Measurements from ENCODE around the gene PLA2G6. TPM values are rescaled to one million over a fixed set of nuclear protein-coding genes. Genes with fewer than 3 reads are reported as not detected.
"Not testable (repeated sequence)": the region's sequence is repeated elsewhere in the genome, so short reads cannot be mapped to it uniquely, and the experiment has no call there.

PLA2G6 gene
- total RNA-seq, 1 donor from 2014 or later = 12.8 TPM

DNA sequence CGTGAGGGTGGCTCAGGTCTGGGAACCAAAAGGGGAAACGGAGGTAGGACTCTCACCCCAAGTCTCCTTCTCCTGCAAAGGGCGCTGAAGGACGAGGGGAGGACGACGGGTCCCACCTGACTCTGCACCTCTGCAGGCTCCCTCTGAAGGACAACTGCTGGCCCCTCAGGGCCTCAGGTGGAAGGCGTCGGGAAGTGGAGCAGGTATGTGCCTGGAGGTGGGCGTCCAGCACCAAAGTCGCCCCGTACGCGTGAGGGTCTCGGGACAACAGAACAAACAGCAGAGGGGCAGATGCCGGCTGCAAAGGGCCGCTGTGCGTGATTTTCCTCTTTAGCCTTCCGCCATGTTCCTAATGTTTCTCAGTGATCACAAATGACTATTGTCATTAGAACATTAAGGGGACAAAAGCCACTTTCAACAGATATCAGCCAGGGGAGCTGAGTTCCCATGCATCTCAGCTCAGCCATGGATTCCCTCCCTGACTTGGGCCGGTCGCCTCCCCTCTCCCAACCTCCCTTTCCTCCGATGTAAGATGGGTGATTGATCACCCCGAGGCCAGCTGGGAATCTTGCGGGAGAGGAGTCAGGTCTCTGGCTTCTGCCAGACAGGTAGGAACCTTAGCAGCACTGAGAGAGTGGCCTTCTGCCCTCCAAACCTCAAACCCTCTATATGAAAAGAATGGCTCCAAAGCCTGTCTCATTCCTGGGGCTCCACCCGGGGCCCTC lies 98.5 kb downstream of the PLA2G6 start:
- no peak for ATAC-seq

DNA sequence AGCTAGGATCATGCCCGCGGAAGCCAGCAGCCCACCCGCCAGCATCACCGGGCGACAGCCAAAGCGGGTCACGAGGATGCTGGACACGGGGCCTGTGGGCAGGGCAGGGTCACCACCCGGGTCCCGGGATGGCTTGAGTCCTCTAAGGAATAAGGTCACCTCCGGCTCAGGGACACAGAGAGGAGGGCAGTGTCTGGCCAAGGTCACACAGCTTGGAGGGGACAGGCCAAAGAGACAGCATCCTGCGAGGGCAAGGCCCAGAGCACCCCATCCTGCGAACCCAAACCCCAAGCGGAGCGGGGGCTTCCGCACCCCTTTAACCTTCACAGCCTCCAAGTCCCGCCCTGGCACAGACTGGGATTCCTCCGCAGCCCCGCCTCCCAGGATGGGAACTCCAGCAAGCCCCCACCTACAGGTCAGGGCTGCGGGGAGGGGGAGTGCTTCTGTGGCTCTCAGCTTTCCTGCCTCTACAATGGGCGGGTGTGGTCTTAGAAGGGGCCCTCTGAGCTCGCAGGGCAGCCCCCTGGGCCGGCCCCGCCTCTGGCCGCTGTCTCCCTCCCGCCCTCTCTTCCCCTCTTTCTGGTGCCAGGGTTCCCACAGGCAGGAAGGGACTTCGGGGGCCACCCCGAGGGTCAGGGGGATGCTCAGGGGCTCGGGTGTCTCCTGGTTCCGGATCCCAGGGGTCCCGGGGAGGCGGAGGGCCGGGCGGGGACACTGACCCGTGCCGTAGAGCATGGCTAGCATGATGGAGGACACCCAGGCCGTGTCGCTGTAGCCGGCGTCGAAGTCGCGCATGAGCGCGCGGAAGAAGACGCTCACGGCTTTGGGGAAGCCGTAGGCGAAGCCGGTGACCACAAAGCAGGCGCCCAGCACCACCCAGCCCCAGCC lies 99.4 kb downstream of the PLA2G6 start:
- ATAC-seq = no peak

DNA sequence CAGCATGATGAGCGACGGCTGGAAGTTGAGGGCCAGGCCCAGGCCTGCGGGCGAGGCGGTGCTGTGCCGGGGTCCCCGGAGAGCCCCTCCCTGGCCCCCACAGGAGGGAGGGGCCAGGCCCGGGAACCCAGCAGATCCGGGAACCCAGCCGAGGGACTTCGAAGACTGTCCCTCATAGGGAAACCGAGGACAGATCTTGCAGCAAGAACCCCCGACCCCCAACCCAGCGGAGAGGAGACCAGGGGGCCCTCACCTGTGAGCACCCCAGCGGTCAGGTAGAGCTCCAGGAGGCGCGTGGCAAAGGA lies 100.0 kb downstream of the PLA2G6 start:
- ATAC-seq = no peak

DNA sequence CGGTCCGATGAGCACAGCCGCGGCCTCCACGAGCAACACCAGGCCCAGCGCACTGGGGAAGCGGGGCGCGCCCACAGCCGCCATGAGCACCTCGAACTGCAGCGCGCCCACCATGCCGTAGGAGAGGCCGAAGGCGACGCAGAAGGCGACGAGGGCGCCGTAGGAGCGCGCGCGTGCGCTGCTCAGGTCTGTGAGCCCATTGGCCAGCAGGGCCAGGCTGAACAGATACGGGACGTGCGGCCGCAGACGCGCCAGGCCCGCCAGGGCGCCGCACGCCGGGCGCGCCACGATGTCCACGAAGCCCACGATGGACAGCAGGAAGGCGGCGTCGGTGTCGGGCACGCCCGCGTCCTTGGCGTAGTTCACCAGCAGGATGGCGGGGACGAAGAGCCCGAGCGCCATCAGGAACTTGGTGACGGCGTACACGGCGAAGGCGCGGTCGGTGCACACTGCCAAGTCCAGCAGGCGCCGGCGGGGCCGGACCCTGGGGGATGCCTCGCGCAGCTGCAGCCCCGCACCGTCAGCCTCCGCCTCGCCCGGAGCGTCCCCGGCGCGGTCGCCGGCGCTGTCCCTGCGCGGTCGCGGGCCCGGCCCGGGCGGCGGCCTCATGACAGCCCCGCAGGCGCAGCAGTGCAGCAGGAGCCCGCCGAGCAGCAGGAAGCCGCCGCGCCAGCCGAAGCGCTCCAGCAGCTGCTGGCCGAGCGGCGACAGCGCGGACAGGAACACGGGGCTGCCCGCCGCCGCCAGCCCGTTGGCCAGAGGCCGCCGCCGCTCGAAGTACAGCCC lies 100.6 kb downstream of the PLA2G6 start:
- peak; percentile 33 for ATAC-seq

DNA sequence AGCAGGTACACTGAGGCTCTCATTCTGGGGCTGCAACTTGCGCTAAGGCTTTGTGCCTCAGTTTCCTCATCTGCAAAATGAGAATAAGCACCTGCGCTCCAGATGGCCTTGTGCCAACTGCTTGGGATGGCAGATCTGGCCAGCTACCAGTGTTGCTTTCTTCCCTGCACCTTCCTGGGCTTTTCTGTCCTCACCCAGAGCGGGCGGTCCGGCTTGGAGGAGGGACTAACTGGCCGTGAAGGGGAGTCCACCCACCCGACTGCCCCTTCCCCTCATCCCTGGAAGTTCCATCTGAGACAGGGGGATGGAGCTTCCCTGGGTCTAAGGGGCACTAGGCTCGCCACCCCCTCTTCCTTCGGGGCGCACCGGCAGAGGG lies 101.2 kb downstream of the PLA2G6 start:
- no peak for ATAC-seq

DNA sequence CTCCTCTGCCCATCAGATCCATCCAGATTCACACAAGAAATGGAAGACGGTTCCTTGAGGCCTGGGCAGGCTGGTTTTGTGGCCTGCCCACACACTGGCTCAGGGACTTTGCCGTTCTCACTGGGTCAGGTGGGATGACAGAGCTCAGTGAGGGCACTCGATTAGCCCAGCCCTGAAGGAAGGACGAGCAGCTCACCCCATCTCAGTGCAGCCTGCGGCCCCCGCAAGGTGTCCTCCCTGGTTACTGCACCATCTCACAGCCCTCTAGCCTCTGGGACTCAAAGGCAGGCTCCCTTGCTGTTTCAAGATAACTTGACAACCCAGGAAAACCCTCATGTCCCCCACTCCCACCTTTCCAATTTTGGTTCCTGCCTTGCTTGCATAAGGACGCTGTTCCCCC lies 101.8 kb downstream of the PLA2G6 start:
- ATAC-seq = no peak

DNA sequence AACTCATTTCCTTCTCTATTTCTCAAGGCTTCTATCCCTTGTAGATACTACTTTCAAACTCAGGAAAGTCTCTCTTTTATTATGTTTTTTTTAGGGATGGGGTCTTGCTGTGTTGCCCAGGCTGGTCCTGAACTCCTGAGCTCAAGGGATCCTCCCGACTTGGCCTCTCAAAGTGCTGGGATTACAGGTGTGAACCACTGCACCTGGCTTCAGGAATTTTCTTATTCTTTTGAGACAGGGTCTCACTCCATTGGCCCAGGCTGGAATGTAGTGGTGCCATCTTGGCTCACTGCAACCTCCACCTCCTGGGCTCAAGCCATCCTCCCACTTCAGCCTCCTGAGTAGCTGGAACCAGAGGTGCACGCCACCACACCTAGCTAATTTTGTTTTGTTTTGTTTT lies 102.4 kb downstream of the PLA2G6 start:
- not testable (repeated sequence) for ATAC-seq

DNA sequence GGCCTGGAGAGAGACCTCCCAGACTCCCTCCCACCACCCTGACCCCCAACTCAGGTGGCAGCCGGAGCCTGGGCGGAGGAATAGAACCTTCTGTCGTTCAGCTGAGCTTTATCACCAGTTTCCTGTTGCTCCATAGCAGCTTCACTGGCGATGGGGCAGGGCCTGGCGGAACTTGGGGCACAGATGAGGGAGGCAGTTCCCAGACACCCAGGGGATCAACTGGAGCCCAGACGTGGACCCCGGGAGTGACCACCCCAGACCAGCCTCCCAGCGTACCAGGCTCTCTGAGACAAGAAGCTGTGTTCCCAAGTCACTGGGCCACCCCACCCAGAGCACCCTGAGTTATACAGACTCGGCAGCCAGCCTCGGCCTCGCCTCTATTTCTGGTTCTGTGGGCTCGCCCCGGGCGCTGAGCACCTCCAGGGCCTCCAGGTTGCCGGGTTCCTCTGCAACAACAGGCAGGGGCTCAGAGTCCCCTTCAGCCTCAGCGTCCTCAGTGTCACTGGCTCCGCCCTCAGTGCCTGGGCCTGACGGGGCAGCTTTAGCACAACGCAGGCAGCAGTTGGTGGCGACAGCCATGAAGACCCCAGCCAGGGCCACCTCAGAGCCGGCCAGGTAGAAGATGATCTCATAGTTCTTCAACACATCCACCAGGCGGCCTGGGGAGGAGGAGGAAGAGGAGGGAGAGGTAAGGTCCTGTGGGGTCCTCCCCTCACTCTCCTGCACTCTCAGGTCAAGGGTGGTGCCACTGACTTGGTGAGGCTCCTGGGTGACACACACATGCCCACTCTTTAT lies 103.4 kb downstream of the PLA2G6 start:
- ATAC-seq = no peak

DNA sequence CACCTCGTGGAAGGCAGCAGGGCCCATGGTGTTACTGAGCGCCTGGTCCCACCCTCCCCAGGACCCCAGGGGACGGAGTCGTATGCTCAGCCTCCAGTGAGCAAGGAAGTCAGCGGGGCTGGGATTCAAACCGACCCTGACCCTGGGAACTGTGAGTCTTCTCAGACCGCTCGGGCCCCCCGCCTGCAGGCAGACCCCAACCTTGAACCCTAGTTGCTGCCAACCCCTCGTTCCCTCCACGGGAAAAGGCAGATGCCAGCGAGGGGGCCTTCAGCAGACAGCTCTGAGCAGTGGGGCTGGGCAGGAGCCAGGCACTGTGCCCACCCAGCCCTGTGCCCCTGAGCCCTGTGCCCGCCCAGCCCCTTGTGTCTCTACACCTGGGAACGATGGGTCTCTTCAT lies 104.0 kb downstream of the PLA2G6 start:
- ATAC-seq = no peak

DNA sequence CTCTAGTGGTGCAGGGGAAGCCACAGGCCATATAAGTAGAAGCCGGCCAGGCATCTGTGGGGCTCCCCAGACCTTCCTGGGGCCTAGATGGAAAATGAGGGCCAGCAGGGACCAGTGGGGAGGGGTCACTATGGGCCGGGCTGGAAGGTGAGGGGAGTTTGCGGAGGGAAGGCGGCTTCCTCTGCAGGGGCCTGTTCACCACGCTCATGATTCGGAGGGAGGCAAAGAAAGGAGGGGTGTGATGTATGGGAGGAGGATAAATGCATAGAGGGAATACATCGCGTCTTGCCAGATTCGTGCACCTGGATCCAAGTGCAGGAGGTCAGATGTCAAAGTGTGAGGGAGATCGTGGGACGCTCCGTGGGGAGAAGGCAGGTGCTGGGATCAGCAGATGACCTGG lies 104.5 kb downstream of the PLA2G6 start:
- no peak for ATAC-seq

DNA sequence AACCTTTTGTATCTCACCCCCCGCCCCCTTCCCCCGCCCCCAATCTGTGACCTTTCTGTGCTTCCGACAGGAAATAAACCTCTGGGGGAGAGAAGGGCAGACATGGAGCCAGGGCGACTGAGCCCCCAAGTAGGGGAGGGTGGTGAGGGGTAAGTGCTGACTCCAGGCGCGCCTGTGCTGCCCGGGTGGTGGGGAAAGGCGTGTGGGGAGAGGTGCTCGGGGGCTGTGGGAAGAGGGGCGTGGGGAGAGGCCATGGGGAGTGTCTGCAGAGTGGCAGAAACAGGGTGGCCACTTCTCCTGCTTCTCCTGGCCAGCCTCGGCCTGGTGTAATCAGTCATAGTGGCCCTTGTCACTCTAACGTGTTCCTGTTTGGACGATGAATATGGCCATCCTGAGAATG lies 105.7 kb downstream of the PLA2G6 start:
- no peak for ATAC-seq

DNA sequence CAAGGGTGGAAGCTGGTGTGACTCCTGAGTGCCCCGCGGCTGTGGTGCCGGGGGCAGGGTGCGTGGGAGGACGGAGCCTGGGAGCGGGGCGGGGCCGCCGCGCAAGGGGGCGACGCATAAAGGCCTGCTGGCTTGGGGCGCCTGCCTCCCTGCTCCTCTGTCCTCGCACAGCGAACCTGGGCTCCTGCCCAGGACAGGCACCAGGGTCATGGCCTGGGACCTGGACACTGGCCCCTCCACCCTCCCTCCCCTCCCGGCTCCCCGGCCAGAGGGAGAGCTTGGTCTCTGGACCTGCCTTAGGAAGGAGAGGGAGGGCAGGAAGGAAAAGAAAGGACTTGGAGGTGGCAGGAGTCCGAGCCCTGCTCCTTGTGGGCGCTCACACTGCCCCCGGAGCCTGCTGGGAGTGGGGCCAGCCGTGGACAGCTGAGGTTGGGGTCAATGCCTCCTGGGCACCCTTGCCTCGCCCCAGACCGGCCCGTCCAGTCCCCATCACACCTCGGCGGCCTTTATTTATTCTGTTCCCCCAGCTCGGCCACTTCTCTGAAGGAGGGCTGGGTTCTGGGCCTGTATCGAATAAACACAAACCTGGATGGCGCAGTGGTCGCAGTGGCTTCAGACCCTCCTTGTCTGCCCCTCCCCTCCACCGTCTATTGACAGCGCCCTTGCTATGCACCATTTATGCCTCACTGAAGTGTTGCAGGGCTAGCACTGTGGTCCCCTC lies 106.4 kb downstream of the PLA2G6 start:
- ATAC-seq = no peak

DNA sequence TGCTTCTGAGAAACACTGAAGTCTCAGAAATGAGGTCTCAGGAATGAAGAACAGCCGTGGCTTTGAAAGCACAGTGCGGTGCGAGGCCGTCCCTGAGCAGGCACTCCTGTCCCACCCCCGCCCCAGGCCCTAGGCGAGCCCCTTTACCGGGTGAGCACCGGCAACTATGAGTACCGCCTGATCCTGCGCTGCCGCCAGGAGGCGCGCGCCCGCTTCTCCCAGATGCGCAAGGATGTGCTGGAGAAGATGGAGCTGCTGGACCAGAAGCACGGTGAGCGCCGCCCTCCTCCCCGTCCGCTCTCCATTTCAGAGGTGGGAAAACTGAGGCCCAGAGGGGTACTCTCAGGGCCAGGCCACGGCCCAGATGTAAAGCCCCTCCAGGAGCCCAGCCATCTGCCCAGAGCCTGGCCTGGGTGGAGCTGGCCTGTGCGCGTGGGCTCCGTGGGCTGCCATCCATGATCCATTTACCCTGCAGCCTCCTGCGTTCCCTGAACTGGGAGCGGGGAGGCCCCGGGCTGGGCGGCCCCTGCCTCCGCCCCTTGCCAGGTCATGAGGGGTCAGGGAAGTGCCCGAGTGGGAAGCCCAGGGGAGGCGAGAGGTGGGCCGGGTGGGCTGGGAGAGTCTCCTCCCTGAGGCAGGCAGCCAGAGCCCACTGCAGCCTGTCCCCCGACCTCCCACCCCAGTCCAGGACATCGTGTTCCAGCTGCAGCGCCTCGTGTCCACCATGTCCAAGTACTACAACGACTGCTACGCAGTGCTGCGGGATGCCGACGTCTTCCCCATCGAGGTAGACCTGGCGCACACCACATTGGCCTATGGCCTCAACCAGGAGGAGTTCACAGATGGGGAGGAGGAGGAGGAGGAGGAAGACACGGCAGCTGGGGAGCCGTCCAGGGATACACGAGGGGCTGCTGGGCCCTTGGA lies 107.2 kb downstream of the PLA2G6 start:
- no peak for ATAC-seq

DNA sequence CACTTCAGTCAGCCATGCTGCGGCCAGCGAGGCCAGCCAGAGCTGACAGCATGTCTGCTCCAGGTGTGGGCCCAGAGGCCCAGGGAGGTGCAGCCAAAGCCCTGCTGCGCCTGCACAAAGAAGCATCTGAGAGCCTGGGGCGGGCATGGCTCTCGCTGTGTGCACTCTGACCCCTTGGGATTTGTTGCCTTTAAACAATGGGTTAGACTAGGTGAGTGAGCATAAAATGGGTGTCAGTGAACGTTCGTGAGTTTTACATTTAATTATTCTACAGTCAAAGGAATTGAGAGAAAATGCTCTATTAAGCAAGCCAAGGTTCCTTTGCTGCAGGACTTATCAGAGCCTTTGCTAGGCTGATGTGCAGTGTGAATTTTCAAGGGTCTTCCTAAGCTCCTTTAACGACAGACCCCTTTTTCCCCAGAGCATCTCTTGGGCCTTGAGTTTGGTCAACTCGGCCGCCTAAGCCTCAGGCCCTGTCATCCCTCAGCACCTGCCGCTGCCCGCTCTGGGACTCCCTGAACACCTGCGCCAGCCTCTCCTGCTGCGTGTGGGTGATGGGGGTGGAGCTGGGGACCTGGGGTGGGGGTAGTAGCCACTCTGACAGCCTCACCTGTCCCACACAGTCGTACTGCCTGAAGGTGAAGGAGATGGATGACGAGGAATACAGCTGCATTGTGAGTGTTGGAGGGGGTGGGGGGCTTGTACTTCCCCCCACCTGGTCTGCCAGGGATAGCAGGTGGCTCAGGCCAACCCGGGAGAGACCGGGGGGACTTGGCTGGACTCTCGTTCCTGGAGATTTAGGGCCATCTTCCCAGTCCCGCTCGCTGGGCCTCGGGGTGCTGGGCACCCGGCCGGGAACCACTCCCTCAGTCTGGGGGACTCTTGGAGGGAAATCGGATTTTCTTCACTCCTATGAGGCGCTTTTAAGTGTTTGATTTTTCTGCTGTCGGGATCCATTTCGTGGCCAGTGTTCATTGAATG lies 108.2 kb downstream of the PLA2G6 start:
- ATAC-seq = no peak

DNA sequence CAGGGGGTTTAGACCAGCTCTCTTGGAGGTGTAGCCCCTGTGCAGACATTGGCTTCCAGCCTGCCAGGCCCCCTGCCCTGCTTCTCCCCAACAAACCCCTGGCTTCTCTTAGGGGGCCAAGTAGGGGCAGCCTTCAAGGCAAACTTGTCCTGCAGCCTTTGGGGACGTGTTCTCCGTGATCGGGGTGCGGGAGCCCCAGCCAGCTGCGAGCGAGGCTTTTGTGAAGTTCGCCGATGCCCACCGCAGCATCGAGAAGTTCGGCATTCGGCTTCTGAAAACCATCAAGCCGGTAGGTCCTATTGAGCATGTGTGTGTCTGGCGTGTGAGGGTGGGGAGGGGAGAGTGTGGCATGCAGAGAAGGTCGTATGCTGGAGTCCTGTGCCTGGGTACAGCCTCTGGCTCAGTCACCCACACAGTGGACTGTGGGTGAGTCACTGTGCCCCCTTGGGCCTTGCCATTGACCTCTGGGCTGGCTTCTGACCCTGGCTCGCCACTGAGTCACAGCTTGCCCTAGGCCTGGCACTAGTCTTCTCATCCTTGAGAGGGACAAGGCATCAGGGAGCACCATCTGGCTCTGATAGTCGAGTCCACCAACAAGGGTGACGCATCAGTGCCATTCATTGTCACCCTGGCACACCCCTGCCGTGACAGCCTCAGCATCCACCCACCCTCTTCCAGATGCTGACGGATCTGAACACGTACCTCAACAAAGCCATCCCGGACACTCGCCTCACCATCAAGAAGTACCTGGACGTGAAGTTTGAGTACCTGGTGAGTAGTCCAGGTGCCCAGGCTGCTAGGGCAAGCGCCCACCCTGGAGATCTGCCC lies 109.1 kb downstream of the PLA2G6 start:
- no peak for ATAC-seq

DNA sequence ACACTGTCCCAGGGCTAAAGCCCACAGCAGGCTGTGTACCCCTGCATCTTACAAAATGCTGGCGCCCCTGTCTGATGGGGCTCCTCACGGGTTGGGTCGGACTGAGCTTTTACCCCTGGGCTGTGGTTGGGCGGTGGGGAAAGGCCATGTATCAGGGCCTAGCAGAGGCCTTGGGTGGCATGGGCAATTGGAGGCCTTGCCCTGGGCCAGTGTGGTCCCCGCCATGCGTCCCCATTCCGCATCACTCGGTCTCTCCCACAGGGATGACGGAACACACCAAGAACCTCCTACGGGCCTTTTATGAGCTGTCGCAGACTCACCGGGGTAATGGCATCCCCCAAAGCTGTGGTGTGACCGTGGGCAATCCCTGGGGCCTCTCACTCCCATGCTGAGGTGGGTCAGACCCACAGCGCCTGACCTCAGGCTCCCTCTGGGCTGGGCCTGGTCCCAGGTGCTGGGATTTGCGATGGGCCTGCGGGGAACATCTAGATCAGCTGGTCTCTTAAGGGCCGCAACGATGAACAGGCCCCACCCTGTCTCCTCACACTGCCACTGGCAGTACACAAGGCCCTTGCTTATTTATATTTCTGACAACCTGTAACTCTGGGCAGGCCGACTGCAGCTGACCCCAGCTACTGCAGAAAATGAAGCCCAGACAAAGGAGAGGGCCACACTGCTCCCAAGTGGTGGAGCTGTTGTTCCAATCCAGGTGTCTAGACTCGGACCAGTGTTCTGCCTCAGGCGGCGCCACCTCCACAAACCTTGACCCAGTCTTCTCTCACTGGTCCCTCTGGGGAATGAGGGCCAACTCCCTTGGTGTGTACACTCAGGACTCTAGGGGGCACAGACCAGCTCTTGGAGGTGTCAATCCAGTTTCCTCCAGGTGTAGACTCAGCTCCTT lies 110.0 kb downstream of the PLA2G6 start:
- ATAC-seq = no peak

DNA sequence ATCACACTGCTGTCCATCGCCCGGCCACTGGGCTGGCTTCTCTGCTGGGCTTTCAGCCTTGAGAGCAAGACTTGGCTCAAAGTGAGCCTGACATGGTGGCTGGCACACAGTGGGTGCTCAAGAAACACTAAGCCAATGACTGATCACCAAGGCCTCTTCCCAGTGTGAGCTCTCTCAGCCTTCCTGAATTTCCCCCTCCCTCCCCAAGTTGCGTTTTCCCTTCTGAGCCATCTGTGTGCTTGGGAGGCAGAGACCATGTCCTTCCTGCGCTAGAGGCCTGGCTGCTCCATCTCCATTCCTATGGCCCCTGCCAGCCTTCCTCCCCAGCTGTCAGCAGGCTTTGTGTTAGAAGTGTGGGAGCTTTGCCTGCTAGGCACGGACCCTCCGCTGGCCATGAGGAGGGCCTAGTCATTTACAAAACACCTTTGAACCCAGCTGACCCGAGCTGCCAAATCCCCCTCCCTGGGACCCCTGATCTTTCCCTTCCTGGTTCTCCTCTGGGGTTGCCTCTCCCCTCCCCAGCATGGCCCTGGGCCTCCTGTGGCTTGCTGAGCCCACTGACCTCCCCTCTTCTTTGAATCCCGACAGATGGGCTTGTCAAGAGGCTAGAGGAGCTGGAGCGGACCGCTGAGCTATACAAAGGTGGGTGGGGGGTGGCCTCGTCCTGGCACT lies 111.2 kb downstream of the PLA2G6 start:
- no peak for ATAC-seq

Data from esophagus mucosa (tissue), 1 donor.